HG02571 (cell line): ENCODE measurements around the gene CGNL1.

ENCODE experiments used
- ATAC-seq: cut with Tn5 transposase; IDR thresholded peaks from one replicate; pipeline ENCODE4 v1.9.1; 2021; ENCODE audit warnings: mild to moderate bottlenecking, moderate library complexity; ENCODE audit not compliant: unreplicated experiment

Gene CGNL1

GRCh38 chr15:57421551-57421950, 45.2 kb downstream of the CGNL1 start:
- no peak for ATAC-seq

- no peak for ATAC-seq
Observed at GRCh38 chr15:57422113-57422754, 45.9 kb downstream of the CGNL1 start.

GRCh38 chr15:57423599-57424140, 47.4 kb downstream of the CGNL1 start:
- no peak for ATAC-seq

- no peak for ATAC-seq
Observed at GRCh38 chr15:57424628-57425405, 48.5 kb downstream of the CGNL1 start.

GRCh38 chr15:57425842-57426241, 49.5 kb downstream of the CGNL1 start:
- no peak for ATAC-seq

- no peak for ATAC-seq
Observed at GRCh38 chr15:57427367-57427821, 51.1 kb downstream of the CGNL1 start.

- ATAC-seq: no peak
Observed at GRCh38 chr15:57432141-57432741, 55.9 kb downstream of the CGNL1 start.

GRCh38 chr15:57436166-57436565, 59.9 kb downstream of the CGNL1 start:
- no peak for ATAC-seq

- no peak for ATAC-seq
Observed at GRCh38 chr15:57436961-57437360, 60.7 kb downstream of the CGNL1 start.

- ATAC-seq: no peak
Observed at GRCh38 chr15:57437564-57437963, 61.3 kb downstream of the CGNL1 start.

GRCh38 chr15:57438166-57438565, 61.9 kb downstream of the CGNL1 start:
- ATAC-seq: no peak

- no peak for ATAC-seq
Observed at GRCh38 chr15:57439128-57440027, 63.1 kb downstream of the CGNL1 start.

GRCh38 chr15:57440167-57440566, 63.9 kb downstream of the CGNL1 start:
- no peak for ATAC-seq

- no peak for ATAC-seq
Observed at GRCh38 chr15:57440799-57441198, 64.5 kb downstream of the CGNL1 start.

- no peak for ATAC-seq
Observed at GRCh38 chr15:57442335-57442734, 66.0 kb downstream of the CGNL1 start.

GRCh38 chr15:57443486-57443885, 67.2 kb downstream of the CGNL1 start:
- no peak for ATAC-seq

GRCh38 chr15:57444877-57445513, 68.7 kb downstream of the CGNL1 start:
- no peak for ATAC-seq

- ATAC-seq: no peak
Observed at GRCh38 chr15:57445872-57446271, 69.6 kb downstream of the CGNL1 start.

- no peak for ATAC-seq
Observed at GRCh38 chr15:57446393-57446792, 70.1 kb downstream of the CGNL1 start.

- no peak for ATAC-seq
Observed at GRCh38 chr15:57451555-57451954, 75.2 kb downstream of the CGNL1 start.
